GM19351 (cell line): Measurements from ENCODE around the gene QRFPR.
"Not testable (repeated sequence)": the region's sequence is repeated elsewhere in the genome, so short reads cannot be mapped to it uniquely, and the experiment has no call there.

ENCODE experiments used
- ATAC-seq: cut with Tn5 transposase; IDR thresholded peaks from one replicate; pipeline ENCODE4 v1.9.1; 2021; ENCODE audit warnings: mild to moderate bottlenecking, moderate library complexity; ENCODE audit not compliant: unreplicated experiment

The QRFPR gene

GRCh38 chr4:121380776-121381462 lies at the start of gene QRFPR:
TSS of gene QRFPR (minus strand) at chr4:121381018. CDS start at chr4:121380647, 371 bp downstream.
- no peak for ATAC-seq

GRCh38 chr4:121428721-121429120 lies 47.9 kb upstream of the QRFPR start:
- no peak for ATAC-seq

GRCh38 chr4:121421594-121421993 lies 40.8 kb upstream of the QRFPR start:
- ATAC-seq = no peak

- no peak for ATAC-seq
Observed at GRCh38 chr4:121411151-121411744, 30.4 kb upstream of the QRFPR start.

- ATAC-seq = not testable (repeated sequence)
Observed at GRCh38 chr4:121408567-121408966, 27.7 kb upstream of the QRFPR start.

- no peak for ATAC-seq
Observed at GRCh38 chr4:121400632-121401031, 19.8 kb upstream of the QRFPR start.

GRCh38 chr4:121397941-121398601 lies 17.3 kb upstream of the QRFPR start:
- ATAC-seq = no peak

- no peak for ATAC-seq
Observed at GRCh38 chr4:121397434-121397833, 16.6 kb upstream of the QRFPR start.

- no peak for ATAC-seq
Observed at GRCh38 chr4:121392426-121393086, 11.7 kb upstream of the QRFPR start.

GRCh38 chr4:121390335-121390734 lies 9.5 kb upstream of the QRFPR start:
- no peak for ATAC-seq

GRCh38 chr4:121379276-121379675 lies 1.5 kb downstream of the QRFPR start:
- no peak for ATAC-seq

GRCh38 chr4:121377076-121377475 lies 3.7 kb downstream of the QRFPR start:
- ATAC-seq = no peak

GRCh38 chr4:121376556-121376955 lies 4.3 kb downstream of the QRFPR start:
- no peak for ATAC-seq

- ATAC-seq = no peak
Observed at GRCh38 chr4:121376097-121376496, 4.7 kb downstream of the QRFPR start.

- ATAC-seq = no peak
Observed at GRCh38 chr4:121375262-121375661, 5.6 kb downstream of the QRFPR start.

- ATAC-seq = no peak
Observed at GRCh38 chr4:121373841-121374240, 7.0 kb downstream of the QRFPR start.

- ATAC-seq = peak; percentile 73
Observed at GRCh38 chr4:121370729-121371325, 10.0 kb downstream of the QRFPR start.

GRCh38 chr4:121360495-121360894 lies 20.3 kb downstream of the QRFPR start:
- ATAC-seq = no peak

- no peak for ATAC-seq
Observed at GRCh38 chr4:121358473-121358872, 22.3 kb downstream of the QRFPR start.

GRCh38 chr4:121353213-121353612 lies 27.6 kb downstream of the QRFPR start:
- ATAC-seq = no peak

- no peak for ATAC-seq
Observed at GRCh38 chr4:121344098-121344497, 36.7 kb downstream of the QRFPR start.
